GM10248 (cell line): ENCODE results near the gene OR2A2.
A peak's percentile ranks its signal among the peaks of the same experiment; 100 is the strongest.

Experiments
- CTCF ChIA-PET: fragments of 300-600 bp; sonication (Branson Sonifier 250); formaldehyde crosslinking; extraction: SDS; loops from one replicate; lab custom pipeline; 2021; ENCODE audit warnings: antibody characterized with exemption; lab: Yijun Ruan, JAX
- POLR2A ChIA-PET: fragments of 350-650 bp; sonication (Branson Sonifier 250); formaldehyde crosslinking; extraction: SDS; loops from one replicate; lab custom pipeline; 2020; ENCODE audit warnings: antibody characterized with exemption; lab: Yijun Ruan, JAX
- DNase-seq: peaks from one replicate; pipeline ENCODE4 v3.0.0; 2012; ENCODE audit errors: extremely low spot score
- TF ChIP-seq, protein P1 (sequence below): IDR thresholded peaks from 2 replicates; pipeline ENCODE4 v1.5.1; 2012; ENCODE audit warnings: mild to moderate bottlenecking, low read depth; ENCODE audit errors: extremely low read depth, missing control alignments, control extremely low read depth

OR2A2 gene

GRCh38 chr7:144109283-144109682, at the start of gene OR2A2:
Gene OR2A2 (plus strand): TSS chr7:144109583. CDS start chr7:144109583, 0 bp downstream.
- TF ChIP-seq, protein P1, sequence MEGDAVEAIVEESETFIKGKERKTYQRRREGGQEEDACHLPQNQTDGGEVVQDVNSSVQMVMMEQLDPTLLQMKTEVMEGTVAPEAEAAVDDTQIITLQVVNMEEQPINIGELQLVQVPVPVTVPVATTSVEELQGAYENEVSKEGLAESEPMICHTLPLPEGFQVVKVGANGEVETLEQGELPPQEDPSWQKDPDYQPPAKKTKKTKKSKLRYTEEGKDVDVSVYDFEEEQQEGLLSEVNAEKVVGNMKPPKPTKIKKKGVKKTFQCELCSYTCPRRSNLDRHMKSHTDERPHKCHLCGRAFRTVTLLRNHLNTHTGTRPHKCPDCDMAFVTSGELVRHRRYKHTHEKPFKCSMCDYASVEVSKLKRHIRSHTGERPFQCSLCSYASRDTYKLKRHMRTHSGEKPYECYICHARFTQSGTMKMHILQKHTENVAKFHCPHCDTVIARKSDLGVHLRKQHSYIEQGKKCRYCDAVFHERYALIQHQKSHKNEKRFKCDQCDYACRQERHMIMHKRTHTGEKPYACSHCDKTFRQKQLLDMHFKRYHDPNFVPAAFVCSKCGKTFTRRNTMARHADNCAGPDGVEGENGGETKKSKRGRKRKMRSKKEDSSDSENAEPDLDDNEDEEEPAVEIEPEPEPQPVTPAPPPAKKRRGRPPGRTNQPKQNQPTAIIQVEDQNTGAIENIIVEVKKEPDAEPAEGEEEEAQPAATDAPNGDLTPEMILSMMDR: no peak
- no peak for DNase-seq
- CTCF ChIA-PET: interaction anchor here (1.1 to 1.2 kb wide), 2 partner anchors 11 to 19 kb away, joined by 3 read pairs; no protein-coding TSS in a partner anchor
- POLR2A ChIA-PET: no interaction called here

DNA sequence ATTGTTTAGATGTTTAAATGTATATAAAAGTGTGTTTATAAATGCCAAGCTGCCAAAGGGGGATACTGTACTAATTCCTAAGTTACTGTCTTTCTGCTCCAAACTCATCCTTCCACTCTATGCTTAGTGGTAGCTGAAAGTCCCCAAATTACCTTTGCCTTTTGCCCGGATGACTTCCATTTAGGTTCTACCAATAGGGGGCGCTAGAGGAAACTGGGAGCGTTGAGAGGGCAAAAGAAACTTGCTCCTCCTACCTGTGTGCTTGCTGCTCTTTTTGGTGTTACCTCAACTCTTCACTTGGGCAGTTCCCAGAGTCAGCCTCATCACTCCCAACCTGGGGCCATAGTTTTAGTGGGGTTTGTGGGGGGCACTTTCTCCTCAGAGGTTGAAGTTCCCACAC, 45.7 kb upstream of the OR2A2 start:
- TF ChIP-seq, protein P1: peak; percentile 24
- no peak for DNase-seq
- ChIA-PET POLR2A (interaction anchor here (0.6 kb wide), 1 partner anchor 697 kb away, joined by 4 read pairs; no protein-coding TSS in a partner anchor), CTCF (interaction anchor here (0.7 to 1.8 kb wide), 6 partner anchors 8 to 64 kb away, joined by 3 to 4 read pairs (median 3); partner anchors contain the start of gene OR2A5)

DNA sequence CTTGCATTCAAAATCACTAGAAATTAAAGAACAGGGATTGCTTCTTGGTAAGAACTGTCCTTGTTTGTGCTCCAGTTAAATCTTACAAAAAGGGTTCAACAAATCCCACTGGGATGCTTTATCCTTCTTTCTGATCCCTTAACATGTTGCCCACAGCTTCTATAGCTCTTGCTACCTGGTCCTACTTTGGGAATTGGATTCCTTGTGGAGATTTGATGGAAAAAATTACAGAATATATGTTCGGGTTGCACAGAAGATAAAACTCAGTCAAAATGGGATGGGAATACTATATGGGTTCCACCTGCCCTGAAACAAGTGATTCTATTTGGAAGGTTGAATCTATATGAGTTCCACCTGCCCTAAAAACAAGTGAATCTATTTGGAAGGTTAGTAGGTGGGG, 39.9 kb upstream of the OR2A2 start, which contains the start of gene OR2A25:
Gene OR2A25, plus strand, starts transcription at position 301 of the 400 bp plus-strand sequence. CDS start 4,409 bp downstream, outside the sequence.
- DNase-seq: no peak
- POLR2A ChIA-PET: no interaction called here
- TF ChIP-seq, protein P1: no peak
- CTCF ChIA-PET: no interaction called here

- DNase-seq: no peak
- TF ChIP-seq, protein P1: no peak
- CTCF ChIA-PET: no interaction called here
- POLR2A ChIA-PET: no interaction called here
These were observed 39.4 kb upstream of the OR2A2 start for GRCh38 chr7:144069953-144070352.

- no peak for DNase-seq
- ChIA-PET CTCF (no interaction called here), POLR2A (no interaction called here)
- TF ChIP-seq, protein P1: no peak
These were observed 35.0 kb upstream of the OR2A2 start for GRCh38 chr7:144074374-144074773.

- TF ChIP-seq, protein P1: no peak
- CTCF ChIA-PET: interaction anchor here (1.3 kb wide), 1 partner anchor 9 kb away, joined by 5 read pairs; no protein-coding TSS in a partner anchor
- DNase-seq: no peak
- POLR2A ChIA-PET: no interaction called here
These were observed 23.4 kb upstream of the OR2A2 start, which contains the start of gene OR2A12 for GRCh38 chr7:144085978-144086377. Gene OR2A12 (plus strand): TSS chr7:144086278. CDS start chr7:144095108, 8,830 bp downstream.
